Epithelial cell of proximal tubule (primary cell): ENCODE measurements around the gene TOP3B. TPM values are rescaled to one million over a fixed set of nuclear protein-coding genes. Genes with fewer than 3 reads are reported as not detected.

Experiments
- DNase-seq: peaks from one replicate; pipeline ENCODE4 v3.0.0-alpha.2; 2011; ENCODE audit warnings: low read depth
- H3K4me3 ChIP-seq: 2 replicates; pipeline ENCODE4 v1.5.1; 2011; ENCODE audit warnings: low read depth, mild to moderate bottlenecking, low read length
- CTCF ChIP-seq: conservative IDR thresholded peaks from 2 replicates; pipeline ENCODE4 v1.5.1; 2012; ENCODE audit warnings: low read depth, mild to moderate bottlenecking, low read length
- total RNA-seq: library from RNA; depleted of rRNA; stranded (reverse); fragments of >200 nt; gene quantifications from 2 replicates; pipeline ENCODE4 v1.2.3, GENCODE V29; 2015

Gene TOP3B
- total RNA-seq, 1 donor from 2014 or later = 27.9 TPM

GRCh38 chr22:22024440-22024839 lies 41.9 kb upstream of the TOP3B start:
- no peak for TF ChIP-seq CTCF
- H3K4me3 ChIP-seq = no peak overlapping the region
- no peak for DNase-seq

GRCh38 chr22:22023581-22024137 lies 41.1 kb upstream of the TOP3B start:
- no peak for TF ChIP-seq CTCF
- DNase-seq = no peak
- no peak overlapping the region for H3K4me3 ChIP-seq

GRCh38 chr22:22022947-22023534 lies 40.5 kb upstream of the TOP3B start:
- no peak overlapping the region for H3K4me3 ChIP-seq
- no peak for TF ChIP-seq CTCF
- DNase-seq = no peak

GRCh38 chr22:22022255-22022840 lies 39.8 kb upstream of the TOP3B start:
- DNase-seq = no peak
- TF ChIP-seq CTCF = no peak
- H3K4me3 ChIP-seq = no peak overlapping the region

GRCh38 chr22:22021162-22021750 lies 38.7 kb upstream of the TOP3B start:
- no peak for DNase-seq
- no peak for TF ChIP-seq CTCF
- no peak overlapping the region for H3K4me3 ChIP-seq

GRCh38 chr22:22020425-22020852 lies 37.9 kb upstream of the TOP3B start:
- TF ChIP-seq CTCF = no peak
- DNase-seq = no peak

More at GRCh38 chr22:22020425-22020852, 37.9 kb upstream of the TOP3B start:
- no peak overlapping the region for H3K4me3 ChIP-seq
